ENCODE data around the gene TRIM14.
A peak's percentile ranks its signal among the peaks of the same experiment; 100 is the strongest.
"Not testable (repeated sequence)": the region's sequence is repeated elsewhere in the genome, so short reads cannot be mapped to it uniquely, and the experiment has no call there.

The TRIM14 gene

DNA sequence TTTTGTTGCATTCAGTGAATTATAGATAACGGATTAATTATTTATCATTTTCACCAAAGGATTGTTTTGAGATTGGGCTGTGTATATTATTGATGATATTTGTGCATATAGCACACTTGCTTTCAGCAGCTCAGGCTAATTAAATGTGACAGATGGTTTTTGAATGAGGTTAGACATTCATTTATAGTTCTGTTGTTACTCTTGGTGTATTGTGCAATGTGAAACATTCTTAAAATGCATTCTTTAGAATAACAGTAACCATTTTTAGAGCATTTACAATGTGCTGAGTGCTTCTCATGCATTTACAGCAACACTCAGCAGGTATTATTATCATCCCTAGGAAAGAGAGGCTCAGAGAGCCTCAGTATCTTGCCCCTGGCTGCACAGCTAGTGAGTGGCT is 38.7 kb downstream of the TRIM14 start:
- no peak for DNase-seq

DNA sequence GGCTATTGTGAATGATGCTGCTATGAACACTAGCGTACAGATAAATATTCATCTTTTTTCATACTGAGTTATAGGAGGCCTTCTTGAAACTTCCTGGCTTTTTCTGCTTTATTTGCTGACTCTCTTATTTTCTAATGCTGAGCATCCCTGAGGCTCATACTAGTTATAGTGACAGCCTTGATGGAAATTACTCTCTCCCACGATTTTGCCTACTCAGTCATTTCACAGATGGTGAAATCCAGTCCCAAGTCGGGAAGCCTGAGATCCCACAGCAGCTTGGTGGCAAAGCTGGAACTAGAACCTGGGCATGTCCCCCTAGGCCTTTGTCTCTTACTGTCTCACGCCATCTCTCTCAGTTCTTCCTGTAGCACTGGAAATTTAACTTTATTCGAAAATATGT is 40.1 kb downstream of the TRIM14 start:
- DNase-seq, result no peak

DNA sequence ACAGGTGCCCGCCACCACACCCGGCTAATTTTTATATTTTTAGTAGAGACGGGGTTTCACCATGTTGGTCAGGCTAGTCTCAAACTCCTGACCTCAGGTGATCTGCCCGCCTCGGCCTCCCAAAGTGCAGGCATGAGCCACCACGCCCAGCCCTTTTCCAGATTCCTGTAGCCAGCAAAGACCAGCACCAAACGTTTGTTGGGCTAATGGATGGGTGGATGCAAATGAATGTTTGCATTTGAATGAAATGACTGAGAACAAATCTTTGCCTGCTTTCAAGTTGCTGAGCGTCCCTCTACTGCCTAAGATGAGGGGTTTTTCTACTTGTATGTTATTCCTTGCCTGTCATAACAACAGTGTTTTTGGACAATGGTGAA is 42.5 kb downstream of the TRIM14 start:
- DNase-seq, result not testable (repeated sequence)

DNA sequence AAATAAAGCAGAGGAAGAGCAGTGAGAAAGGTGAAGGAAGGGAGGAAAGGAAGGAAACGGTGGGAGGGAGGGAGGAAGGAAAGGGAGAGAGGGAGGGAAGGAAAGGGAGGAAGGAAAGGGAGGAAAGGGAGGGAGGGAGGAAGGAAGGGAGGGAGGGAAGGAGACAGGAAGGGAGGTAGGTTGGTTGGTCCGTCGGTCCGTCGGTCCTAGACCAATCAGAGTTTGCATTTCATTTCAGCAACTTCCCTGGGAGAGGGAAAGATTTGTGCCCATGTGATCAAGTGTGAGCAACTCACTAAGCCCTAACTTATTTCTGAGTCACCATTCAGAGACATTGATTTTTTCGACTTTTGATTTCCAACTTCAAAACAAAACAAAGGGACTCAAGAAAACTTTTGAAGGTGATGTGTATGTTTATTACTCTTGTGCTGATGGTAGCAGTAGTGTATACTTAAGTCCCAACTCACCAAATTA is 43.7 kb downstream of the TRIM14 start:
- DNase-seq, result no peak

DNA sequence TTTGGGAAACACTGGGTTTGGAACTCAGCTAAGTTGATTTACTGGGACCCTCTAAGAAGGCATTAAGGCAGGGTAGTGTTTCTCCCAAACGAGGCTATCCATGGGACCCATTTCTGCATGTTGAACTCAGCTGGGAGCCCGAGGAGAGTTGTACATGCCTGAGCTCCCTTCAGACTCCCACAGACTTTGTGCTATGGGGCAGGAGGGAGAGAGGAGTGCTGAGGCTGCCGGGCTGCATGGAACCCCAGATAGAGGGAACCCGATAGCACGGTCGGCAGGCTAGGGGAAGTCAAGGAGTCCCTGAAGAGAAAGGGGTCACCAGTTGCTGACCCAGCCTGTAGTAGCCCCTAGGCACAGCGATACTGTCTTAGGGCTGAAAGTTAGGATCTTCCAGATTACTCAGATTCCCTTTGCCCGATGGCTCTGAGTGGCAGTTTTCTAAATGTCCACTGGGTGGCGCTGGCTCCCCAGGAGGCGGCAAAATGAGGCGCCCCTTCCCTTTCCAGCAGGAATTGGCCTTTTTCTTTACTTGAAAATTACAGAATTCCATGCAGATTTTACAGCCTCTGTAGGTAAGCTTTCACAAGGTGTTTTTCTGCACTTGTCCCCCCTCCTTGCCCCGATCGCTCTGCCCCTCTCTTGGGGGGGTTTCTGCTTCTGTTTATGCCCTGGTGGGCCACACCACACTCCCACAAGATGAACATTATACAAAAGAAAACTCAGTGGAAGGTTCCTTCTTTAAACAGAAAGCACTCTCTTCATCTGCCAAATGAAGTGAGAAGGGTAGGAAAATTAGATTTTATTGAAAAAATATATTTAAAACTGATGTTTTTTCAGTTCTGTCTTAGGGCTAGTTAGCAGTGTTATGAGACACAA is 44.7 kb downstream of the TRIM14 start:
- peak; percentile 52 for DNase-seq

DNA sequence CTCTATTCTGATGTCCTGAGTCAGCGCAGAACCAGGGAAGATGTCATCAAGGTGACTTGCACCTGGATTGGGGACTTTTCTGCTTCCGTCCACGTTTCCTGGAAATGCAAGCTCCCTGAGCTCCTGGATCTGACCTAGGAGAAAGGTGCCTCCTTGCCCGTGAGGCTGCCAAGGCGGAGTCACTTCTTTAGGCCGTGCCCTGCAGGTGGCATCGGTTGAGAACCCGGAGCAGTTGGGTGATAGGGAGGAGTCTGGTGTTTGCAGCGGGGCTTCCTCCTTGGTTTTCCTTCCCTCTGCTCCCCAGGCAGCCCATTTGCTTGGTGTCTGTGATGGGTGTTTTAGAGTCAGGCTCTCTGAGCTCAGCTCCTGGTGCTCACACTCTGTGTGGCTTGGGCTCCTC is 47.3 kb downstream of the TRIM14 start:
- DNase-seq, result no peak

DNA sequence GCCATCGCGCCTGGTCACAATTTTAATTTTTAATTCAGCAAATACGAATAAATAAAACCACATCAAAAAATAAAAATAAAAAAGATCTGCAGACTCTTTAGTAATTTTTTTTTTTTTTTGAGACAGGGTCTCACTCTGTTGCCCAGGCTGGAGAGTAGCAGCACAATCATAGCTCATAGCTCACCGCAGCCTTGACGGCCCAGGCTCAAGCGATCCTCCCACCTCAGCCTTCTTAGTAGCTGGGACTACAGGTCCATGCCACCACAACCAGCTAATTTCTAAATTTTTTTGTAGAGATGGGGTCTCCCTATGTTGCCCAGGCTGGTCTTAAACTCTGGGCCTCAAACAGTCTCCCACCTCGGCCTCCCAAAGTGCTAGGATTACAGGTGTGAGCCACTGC is 48.3 kb downstream of the TRIM14 start:
- no peak for DNase-seq

DNA sequence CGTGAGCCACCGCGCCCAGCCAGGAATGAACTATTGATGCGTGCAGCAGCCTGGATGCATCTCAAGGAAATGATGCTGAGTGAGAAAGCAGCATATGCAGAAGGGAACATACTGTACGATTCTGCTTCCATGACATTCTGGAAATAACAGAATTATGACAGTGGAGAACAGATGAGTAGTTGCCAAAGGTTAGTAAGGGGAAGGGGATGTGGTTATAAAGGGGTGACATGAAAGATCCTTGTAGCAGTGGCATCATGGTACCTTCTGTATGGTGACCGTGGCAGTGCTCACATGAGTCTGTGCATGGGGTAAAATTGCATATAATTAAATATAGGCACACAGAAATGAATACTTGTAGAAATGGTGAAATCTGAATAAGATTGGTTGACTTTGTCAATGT is 49.5 kb downstream of the TRIM14 start:
- no peak for DNase-seq

DNA sequence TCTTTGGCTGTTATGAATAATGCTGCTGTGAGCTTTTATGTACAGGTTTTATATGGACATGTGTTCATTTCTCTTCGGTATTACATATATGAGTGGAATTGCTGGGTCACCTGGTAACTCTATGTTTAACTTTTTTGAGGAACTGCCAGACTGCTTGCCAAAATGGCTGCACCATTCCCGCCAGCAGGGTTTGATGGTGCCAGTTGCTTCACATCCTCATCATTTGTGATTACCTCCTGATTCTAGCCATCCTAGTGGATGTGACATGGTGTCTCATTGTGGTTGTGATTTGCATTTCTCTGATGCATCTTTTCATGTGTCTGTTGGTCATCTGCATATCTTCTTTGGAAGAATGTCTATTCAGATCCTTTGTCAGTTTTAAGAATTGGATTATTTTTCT is 51.8 kb downstream of the TRIM14 start:
- no peak for DNase-seq

DNA sequence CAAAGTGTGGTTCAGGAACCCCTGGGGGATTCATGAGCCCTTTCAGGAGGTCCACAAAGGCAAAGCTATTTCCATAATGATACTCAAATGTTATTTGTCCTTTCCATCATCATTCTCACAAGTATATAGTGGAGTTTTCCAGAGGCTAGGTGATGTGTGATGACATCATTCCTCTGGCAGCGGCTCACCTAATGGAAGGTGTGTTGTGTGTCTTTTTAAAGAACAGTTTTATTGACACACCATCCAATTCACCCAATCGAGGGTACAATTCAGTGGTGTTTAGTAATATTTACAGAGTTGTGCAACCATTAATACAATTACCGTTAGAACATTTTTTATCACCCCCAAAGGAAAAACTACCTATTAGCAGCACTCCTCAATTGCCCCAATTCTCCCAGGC is 52.8 kb downstream of the TRIM14 start:
- no peak for DNase-seq

DNA sequence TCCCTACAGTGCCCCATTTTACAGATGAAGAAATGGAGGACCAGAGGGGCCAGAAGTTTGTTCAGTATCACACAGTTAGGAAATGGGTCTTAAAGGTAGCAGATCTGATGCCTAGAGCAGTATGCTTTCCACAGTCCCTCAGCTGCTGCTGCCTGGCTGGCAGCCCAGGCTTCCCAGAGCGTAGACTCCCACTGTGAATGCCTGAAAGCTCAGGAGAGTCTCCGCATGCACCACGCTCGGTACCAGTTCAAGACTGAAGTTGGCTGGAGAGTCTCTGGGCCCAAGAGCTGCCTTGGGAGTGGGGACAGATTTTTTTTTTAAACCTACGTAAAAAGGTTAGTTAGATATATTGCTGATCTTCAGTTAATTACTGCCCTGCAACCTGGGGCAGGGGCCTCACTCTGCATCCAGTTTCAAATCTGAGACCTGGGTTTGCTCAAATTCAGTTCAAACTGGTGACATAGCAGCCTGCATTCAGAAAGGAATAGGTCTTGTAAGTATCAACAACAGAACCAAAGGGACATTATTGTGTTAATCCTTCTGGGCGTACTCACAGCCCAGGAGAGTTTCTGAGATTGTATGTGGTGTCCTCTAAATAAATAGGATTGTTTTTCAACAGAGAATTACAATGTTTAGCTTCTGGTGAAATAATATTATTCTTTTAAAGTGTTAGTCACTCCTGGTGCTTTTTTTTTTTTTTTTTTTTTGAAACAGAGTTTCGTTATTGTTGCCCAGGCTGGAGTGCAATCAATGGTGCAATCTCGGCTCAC is 54.2 kb downstream of the TRIM14 start:
- DNase-seq, result no peak

DNA sequence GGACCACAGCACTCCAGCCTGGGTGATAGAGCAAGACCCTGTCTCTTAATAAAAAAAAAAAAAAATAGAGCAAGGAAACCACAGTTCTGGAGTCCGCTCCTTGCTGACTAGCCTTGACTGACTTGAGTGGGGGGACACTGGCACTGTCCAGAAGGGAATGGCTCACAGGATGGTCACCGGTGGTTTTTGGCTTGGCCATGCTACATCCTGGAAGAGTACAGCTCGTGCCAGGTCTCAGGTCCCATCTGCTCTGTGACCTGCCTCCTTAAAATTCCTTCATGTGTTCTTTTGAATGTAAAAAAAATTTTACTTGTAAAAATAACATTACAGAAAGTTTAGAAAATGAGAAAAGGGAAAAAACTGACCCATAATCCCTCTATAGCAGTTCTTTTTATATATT is 56.9 kb downstream of the TRIM14 start:
- no peak for DNase-seq

DNA sequence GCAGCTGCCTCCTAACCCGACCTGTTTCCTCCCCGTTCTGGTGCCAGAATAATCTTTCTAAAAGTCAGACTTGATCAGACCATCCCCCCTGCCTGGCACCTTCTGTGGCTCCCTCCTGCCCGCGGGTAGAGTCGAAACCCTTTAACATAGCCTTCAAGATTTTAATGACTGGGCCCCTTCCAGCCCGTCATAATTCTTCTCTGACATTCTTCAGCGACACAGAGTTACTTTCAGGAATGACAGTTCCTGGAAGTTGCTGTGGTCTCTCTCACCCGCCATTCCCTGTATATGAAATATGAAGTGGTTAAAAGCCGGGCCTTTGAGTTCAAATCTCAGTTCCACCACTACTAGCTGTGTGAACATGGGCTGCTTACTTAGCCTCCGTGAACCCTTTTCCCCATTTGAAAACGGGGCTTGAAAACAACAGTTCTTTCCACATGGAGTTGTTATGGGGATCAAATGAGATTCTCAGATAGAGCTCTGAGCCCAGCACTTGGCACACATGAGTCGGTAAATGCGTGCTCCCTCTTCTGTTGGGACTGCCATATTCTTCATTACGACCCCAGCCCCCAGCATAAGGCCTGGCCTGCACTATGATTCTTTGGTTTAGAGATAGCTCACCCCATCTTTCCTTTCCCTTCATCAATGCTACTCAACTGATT is 61.8 kb downstream of the TRIM14 start:
- no peak for DNase-seq

DNA sequence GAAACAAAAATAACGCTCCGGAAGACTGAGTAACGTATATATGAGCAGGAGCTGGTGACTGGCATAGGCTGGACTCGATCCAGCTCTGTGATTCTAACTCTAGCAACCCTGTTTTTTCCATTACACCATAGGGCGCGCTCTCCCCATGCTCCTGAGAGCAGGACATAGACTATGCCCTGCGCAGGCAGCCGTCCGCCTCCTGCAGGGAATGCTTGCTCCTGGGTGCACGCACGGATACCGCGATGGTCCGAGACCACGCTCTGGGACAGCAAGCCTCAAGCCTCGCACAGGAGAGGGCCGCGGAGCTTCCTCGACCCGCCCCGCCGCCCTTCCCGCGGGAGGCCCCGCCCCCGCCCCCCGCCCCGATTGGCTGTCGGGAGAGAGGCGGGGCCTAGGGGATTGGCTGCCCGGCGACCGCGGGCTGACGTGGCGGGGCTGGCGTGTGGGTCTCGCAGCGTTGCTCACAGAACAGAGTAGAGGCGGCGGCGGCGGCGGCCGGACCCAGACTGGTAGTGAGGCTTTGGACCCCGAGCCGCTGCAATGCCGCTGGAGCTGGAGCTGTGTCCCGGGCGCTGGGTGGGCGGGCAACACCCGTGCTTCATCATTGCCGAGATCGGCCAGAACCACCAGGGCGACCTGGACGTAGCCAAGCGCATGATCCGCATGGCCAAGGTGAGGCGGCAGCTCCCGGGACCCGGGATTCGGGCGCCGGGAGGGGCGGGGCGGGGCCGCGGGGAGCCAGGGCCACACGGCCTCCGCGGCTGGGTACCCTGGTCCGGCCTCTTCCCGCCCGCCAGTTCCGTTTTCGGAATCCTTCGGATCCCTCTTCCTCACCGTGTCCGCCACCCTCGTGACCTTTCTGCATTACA is 62.5 kb downstream of the TRIM14 start, which contains the start of gene NANS:
Gene NANS, plus strand, starts transcription at position 464 of the 869 bp plus-strand sequence. Its CDS starts 77 bp downstream, at position 541.
- DNase-seq, result peak; percentile 85

DNA sequence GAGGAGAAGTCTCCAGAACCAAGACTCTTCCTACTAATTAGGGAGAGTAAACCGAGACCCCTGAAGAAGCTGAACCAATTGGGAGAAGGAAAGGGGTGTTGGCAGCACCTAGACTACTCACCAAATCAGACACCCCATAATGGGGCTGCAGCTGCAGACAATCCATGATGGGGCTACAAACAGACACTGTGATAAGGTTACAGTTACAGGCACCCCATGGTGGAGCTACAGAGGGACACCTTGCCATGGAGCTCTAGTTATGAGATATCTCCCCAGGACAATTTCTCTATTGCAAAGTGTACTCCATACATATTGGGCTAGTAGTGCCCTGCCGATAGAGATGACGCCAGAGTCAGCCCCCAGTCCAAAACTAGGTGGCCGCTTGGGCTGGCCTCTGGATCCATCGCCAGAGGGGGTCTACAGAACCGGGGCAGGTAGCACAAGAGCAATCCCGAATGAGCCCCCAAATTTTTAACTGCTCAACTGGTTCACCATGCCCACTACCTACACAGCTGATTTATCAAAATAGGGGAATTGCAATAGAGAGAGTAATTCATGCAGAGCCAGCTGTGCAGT is 64.6 kb downstream of the TRIM14 start:
- no peak for DNase-seq

DNA sequence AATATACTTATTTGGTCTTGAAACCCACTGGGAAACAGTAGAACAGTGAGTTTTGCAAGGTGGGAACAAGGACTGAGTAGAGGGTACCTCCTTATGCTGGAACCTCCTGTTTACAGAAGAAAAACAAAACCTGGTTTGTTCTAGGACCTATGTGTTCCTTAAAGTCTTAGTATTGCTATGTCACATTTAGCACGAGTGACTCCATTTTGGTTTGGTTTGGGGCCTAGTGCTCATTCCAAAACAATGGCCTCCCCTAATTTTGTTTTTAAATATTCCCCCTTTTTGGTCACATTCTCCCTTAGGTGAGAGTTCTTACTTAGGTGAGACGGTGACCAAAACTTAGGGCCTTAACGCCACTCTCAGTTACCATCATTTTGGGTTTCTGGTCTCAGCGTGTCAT is 68.7 kb downstream of the TRIM14 start:
- DNase-seq, result no peak

DNA sequence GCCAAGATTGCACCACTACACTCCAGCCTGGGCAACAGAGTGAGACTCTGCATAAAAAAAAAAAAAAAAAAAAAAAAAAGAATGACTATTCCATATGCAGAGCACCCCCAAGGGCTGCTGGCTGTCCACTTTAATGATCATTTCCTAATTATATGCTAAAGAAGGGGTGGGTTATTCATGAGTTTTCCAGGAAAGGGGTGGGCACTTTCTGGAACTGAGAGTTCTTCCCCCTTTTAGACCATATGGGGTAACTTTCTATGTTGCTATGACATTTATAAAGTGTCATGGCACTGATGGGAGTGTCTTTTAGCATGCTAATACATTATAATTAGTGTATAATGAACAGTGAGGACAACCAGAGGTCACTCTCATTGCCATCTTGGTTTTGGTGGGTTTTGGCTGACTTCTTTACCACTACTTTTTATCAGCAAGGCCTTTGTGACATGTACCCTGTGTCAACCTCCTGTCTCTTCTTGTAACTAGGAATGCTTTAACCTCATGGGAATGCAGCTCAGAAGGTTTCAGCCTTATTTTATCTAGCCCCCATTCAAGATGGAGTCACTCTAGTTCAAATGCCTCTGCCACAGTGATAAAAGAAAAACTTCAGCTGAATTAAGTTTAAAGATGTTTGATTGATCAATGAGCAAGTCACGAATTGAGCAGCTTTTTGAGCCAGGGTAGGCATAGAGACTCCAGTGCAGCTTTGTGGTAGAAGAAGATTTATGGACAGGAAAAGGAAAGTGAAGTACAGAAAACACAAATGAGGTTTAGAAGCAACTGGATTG is 69.5 kb downstream of the TRIM14 start:
- no peak for DNase-seq

DNA sequence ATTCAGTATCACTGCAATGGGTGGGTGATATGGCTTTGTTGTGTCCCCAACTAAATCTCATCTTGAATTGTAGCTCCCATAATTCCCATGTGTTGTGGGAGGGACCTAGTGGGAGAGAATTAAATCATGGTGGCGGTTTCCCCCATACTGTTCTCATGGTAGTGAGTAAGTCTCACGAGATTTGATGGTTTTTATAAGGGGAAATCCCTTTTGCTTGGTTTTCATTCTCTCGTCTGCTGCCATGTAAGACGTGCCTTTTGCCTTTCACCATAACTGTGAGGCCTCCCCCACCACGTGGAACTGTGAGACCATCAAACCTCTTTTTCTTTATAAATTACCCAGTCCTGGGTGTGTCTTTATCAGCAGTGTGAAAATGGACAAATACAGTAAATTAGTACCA is 72.0 kb downstream of the TRIM14 start:
- no peak for DNase-seq

DNA sequence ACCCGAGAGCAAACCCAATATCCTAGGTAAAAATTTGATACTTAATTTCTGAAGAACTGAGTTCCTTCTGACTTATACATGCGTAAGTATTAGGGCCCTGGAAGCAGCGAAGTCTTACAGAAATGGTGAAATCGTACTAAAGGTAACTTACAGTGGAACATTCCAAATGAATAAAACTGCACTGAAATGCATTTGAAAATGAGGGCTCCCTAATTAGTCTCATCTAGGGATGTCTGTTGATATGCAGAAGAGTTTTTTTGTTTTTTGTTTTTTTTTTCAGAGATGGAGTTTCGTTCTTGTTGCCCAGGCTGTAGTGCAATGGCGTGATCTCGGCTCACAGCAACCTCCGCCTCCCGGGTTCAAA is 72.9 kb downstream of the TRIM14 start:
- DNase-seq, result no peak

DNA sequence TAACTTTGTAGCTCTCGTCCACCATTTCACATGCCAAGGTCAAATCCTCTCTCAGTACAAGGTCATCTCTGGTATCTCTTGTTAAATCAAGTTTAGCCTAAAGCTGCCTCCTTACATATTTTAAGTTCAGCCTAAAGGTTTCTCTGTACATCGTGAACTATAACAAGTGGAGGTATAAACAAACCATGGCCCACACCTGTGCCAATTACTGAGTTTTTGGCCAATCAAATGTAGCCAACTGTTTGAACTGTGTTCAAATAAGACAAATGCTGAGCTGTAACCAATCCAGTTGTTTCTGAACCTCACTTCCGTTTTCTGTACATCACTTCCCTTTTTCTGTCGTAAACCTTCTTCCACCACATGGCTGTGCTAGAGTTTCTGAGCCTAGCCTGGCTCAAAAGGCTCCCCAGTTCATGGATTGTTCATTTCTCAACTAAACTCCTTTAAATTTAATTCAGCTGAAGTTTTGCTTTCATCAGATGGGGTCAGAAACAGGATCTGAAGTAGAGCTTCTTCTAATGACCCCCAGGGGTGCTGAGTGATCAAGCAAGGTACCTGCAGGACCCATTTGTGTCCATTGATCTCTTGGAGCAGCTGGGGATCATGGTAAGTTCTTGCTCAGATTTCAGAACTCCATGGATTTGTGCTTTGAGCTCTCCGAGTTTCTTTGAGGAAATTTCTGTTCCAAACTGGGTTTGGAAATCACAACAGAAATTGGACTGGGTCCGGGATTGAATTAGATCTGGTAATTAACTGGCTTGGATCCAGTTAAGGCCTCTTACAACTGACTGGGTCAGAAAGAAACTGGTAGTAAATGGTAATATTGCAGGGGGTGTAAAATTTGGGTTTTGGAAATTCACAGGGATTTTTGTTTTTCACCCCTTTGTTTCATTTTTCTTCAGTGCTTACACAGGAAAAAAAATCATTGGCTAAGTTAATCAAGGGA is 73.5 kb downstream of the TRIM14 start:
- no peak for DNase-seq
